T47D (cell line): ENCODE data around the gene CFAP300.

ENCODE experiments used
- DNase-seq, 2 experiments: peaks; one replicate each; pipeline versions ENCODE4 v3.0.0 to v3.0.0-alpha.2; 2011 to 2012; ENCODE audit warnings: low read depth in 1 of 2, low spot score in 1 of 2
- JUND ChIP-seq: IDR thresholded peaks from 2 replicates; pipeline ENCODE4 v1.6.1; 2012; ENCODE audit warnings: low read depth
- in situ Hi-C: cut with HindIII; loops from 2 replicates; pipeline ENCODE4 v1.10.0; 2016; ENCODE audit warnings: low sequenced_read_pairs, low pct_unique_long_range_greater_than_20kb

Gene CFAP300

DNA sequence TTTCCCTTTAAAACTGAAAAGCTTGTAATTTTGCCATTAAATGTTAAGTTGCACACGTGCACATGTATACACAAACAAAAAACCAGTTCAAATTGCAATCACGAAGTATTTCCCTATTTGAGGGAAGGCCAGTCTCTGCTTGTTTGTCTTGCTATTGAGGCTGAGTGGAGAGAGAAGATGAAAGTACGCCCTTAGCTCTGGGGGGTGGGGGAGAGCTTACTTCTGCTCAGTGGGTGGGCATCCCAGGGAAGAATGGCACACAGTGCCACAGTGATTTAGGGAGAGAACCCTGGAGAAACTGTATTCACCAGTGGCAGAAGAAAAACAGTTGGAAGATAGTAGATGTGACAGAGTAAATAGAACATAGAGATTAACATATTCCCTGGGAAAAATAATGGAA is 71.7 kb downstream of the CFAP300 start:
- TF ChIP-seq JUND, result no peak
- DNase-seq, result no peak
- in situ Hi-C loops, result no loop called here

GRCh38 chr11:102119997-102120396 is 72.8 kb downstream of the CFAP300 start:
- no peak for TF ChIP-seq JUND
- DNase-seq, result peak in 1 of 2 experiments; percentile 68

GRCh38 chr11:102120437-102120973 is 73.3 kb downstream of the CFAP300 start:
- peak in 1 of 2 experiments; percentile 60 for DNase-seq
- peak; percentile 17; the same call in 1 of the 2 replicates for TF ChIP-seq JUND

More at GRCh38 chr11:102119997-102120396, 72.8 kb downstream of the CFAP300 start:
- in situ Hi-C loops, result no loop called here

DNA sequence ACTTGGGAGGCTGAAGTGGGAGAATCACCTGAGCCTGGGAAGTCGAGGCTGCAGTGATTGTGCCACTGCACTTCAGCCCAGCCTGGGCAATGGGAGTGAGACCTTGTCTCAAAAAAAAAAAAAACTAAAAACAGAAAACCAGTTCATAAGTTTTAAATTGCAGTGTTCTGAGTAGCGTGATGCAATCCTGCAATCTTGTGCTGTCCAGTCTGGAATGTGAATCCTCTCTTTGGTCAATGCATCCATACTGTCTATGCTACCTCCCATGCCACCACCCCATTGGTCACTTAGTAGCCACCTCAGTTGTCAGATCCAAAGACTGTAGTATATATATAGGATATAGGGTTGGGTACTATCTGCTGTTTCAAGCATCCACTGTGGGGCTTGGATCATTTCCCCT is 74.1 kb downstream of the CFAP300 start:
- no peak for DNase-seq
- TF ChIP-seq JUND, result no peak
- in situ Hi-C loops, result no loop called here

More at GRCh38 chr11:102120437-102120973, 73.3 kb downstream of the CFAP300 start:
- in situ Hi-C loops, result no loop called here
